Spinal cord (tissue), 10 donors: Measurements from ENCODE around the gene KCNB1. TPM values are rescaled to one million over a fixed set of nuclear protein-coding genes. Genes with fewer than 3 reads are reported as not detected.

Source experiments
- DNase-seq, 6 donors: peaks; one replicate each; pipeline versions ENCODE4 v3.0.0 to v3.0.0-alpha.2; 2013 to 2015; ENCODE audit warnings: low spot score in 6 of 6, low read depth in 4 of 6
- H3K27ac ChIP-seq: one replicate; pipeline ENCODE4 v1.5.1; 2013; ENCODE audit warnings: low read depth, low read length, control low read depth
- H3K27me3 ChIP-seq: one replicate; pipeline ENCODE4 v1.6.1; 2013; ENCODE audit warnings: low read length; ENCODE audit not compliant: control insufficient read depth, insufficient read depth
- H3K36me3 ChIP-seq: one replicate; pipeline ENCODE4 v1.6.1; 2013; ENCODE audit warnings: low read length; ENCODE audit not compliant: control insufficient read depth, insufficient read depth
- H3K4me1 ChIP-seq: one replicate; pipeline ENCODE4 v1.6.1; 2013; ENCODE audit warnings: low read length; ENCODE audit not compliant: control insufficient read depth, insufficient read depth
- H3K4me3 ChIP-seq: one replicate; pipeline ENCODE4 v1.5.1; 2013; ENCODE audit warnings: low read depth, low read length, control low read depth
- H3K9me3 ChIP-seq: one replicate; pipeline ENCODE4 v1.6.1; 2013; ENCODE audit warnings: low read length; ENCODE audit not compliant: control insufficient read depth, insufficient read depth
- WGBS: methylation state at CpG from one replicate; pipeline ENCODE4 v1.1.5; 2013; ENCODE audit warnings: missing lambda C conversion rate; ENCODE audit not compliant: insufficient coverage; 5-methylcytosine and 5-hydroxymethylcytosine counted together
- long read RNA-seq, 4 donors: transcript quantifications; one replicate each; lab custom pipeline, GENCODE V29; 2026
- polyA plus RNA-seq, 2 donors: library from polyadenylated mRNA; unstranded; fragments of 120-200 nt; gene quantifications; one replicate each; pipeline ENCODE4 v1.2.1, GENCODE V29; 2013; ENCODE audit not compliant: insufficient read length in 2 of 2
- total RNA-seq, 2 donors: library from RNA; depleted of rRNA in 1 of 2; stranded (reverse); fragments of 120-200 nt in 1 of 2; fragments of >200 nt in 1 of 2; gene quantifications; one replicate each; pipeline versions ENCODE4 v1.2.3 to v1.2.4, GENCODE V29; 2013 to 2014
- donor health status: healthy.

Gene KCNB1
- total RNA-seq = 10 to 100 TPM in 1 of 2 donors, 1 to 10 TPM in 1; 8.0 to 46.7 TPM
- polyA plus RNA-seq = 10 to 100 TPM; 13.2 to 17.1 TPM
- long read RNA-seq, donor 1, full-length matches to known transcripts = 2 of 2 reads
- long read RNA-seq, donor 1, partial matches to known transcripts = 0 of 2 reads
- long read RNA-seq, donor 1, other reads (novel, unspliced or antisense) = 0 of 2 reads
- long read RNA-seq, donor 2, full-length matches to known transcripts = 1 of 1 reads
- long read RNA-seq, donor 2, partial matches to known transcripts = 0 of 1 reads
- long read RNA-seq, donor 2, other reads (novel, unspliced or antisense) = 0 of 1 reads
- long read RNA-seq, donor 3, partial matches to known transcripts = 0 of 1 reads
- long read RNA-seq, donor 3, other reads (novel, unspliced or antisense) = 0 of 1 reads
- long read RNA-seq, donor 4 = 0 reads

DNA sequence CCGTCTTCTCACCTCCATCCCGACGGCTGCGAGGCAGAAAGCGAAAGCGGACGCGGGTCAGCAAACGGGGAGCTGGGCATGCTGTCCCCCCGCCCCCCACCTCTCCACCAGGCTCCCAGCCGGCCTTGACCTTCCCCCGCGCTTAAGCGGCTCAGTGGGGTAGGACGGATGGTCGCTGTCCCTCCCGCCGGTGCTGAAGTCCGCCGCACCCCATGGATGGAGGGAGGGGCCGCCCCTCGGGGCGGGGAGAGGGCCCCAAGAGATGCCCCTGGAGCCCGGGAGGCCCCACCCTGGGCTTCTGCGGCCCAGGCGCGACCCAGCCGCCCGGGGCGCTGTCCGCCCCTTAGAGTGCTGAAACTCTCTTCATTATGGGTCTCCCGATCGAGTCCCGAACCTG, at the start of gene KCNB1:
KCNB1 (minus strand) TSS at position 48 of the 397 bp plus-strand sequence. CDS start 188 bp downstream, outside the sequence.
- DNase-seq = peak in 1 of 6 donors; percentile 73
- Histone ChIP-seq H3K4me3 (peak within 1 kb of the TSS; percentile 43), H3K9me3 (no peaks in the 10 kb centered on the region), H3K27ac (no peak within 1 kb of the TSS), H3K27me3 (peaks cover 4% of the 10 kb centered on the region), H3K36me3 (peaks cover 15% of the 10 kb centered on the region), H3K4me1 (peaks cover 32% of the 10 kb centered on the region)
- WGBS = under 1% methylated on average over 31 of the region's 34 CpGs

DNA sequence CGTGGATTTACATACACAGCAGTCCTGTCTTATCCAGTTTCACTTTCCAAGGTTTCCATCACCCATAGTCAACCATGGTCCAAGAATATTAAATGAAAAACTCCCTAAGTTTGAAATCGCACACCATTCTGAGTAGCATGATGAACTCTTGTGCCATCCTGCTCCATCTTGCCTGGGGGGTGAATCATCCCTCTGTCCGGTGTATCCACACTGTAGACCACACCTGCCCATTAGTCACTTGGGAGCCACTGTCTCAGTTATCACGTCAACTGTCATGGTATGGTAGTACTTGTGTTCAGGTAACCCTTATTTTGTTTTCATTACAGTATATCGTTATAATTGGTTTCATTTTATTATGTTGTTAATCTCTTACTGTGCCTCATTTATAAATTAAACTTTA, 47.0 kb upstream of the KCNB1 start:
- Histone ChIP-seq H3K27me3 (no peaks in the 10 kb centered on the region), H3K9me3 (no peaks in the 10 kb centered on the region), H3K4me1 (no peaks in the 10 kb centered on the region), H3K36me3 (peaks cover 4% of the 10 kb centered on the region), H3K4me3 (no peak overlapping the region), H3K27ac (no peak overlapping the region)
- WGBS = 94% methylated on average over 2 of the region's 5 CpGs
- no peak for DNase-seq

DNA sequence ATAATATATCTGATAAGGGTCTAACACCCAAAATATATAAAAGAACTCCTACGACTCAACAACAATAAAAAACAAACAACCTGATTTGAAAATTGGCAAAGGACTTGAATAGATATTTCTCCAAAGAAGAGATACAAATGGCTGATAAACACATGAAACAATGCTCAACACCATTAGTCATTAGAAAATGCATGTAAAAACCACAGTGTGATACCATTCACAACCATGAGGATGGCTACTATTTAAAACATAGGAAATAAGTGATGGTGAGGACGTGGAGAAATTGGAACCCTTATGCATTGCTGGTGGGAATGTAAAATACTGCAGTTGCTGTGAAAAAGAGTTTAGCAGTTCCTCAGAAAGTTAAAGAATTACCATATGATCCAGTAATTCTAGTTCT, 44.1 kb upstream of the KCNB1 start:
- peaks cover 12% of the 10 kb centered on the region for H3K36me3 ChIP-seq
- H3K27ac ChIP-seq = no peak overlapping the region
- H3K4me3 ChIP-seq = no peak overlapping the region
- no peaks in the 10 kb centered on the region for H3K9me3 ChIP-seq
- DNase-seq = no peak
- no CpG with 5 or more reads among the region's 2 CpGs for WGBS
- H3K4me1 ChIP-seq = no peaks in the 10 kb centered on the region
- H3K27me3 ChIP-seq = no peaks in the 10 kb centered on the region

DNA sequence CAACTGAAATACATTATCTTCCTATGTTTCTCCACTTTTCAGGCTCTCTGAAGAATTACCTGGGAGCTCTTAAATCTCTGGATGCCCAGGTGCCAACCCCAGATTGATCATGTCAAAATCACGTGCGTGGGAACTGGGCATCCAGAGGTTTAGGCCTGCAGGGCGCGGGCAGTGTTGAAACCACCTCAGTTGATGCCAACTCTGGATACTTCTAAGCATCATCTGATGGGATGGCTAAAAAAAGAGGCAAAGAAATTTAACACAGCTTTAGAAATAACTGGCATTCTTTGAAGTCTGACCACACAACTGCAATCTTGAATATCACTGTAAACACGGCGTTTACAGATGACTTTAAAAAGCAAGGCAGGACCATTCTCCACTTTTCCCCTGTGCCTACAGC, 43.6 kb upstream of the KCNB1 start:
- 96% methylated on average over 4 of the region's 6 CpGs for WGBS
- peaks cover 12% of the 10 kb centered on the region for H3K36me3 ChIP-seq
- H3K4me1 ChIP-seq = no peaks in the 10 kb centered on the region
- no peaks in the 10 kb centered on the region for H3K27me3 ChIP-seq
- no peaks in the 10 kb centered on the region for H3K9me3 ChIP-seq
- no peak for DNase-seq
- H3K4me3 ChIP-seq = no peak overlapping the region
- no peak overlapping the region for H3K27ac ChIP-seq

DNA sequence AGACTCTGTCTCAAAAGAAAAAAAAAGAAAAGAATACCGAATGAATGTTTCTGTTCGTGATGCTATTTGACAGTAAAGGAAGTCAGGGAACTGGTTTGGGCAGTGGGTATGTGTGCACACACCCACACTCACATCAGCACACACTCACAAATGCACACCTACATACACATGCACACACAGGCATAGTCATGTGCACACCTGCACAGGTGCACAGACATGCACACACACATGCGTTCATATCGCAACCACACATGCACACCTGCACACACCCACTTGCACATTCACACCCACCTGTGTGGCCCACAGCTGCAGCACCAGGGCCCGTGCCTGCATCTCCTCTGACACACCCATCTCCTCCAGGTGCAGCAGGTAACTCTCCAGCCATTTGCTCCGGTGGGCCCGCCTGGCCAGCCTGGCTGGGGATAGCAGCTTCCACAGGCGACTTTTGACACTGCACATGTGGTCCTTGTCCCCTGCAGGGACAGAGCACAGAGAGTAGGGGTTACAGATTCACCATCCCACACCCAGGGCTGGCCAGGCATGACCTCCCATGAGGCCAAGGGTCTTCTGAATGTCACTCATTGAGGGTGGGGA, 41.4 kb upstream of the KCNB1 start:
- no peaks in the 10 kb centered on the region for H3K9me3 ChIP-seq
- peaks cover 19% of the 10 kb centered on the region for H3K36me3 ChIP-seq
- no peak overlapping the region for H3K27ac ChIP-seq
- WGBS = 100% methylated on average over 4 of the region's 8 CpGs
- H3K27me3 ChIP-seq = no peaks in the 10 kb centered on the region
- H3K4me3 ChIP-seq = no peak overlapping the region
- no peaks in the 10 kb centered on the region for H3K4me1 ChIP-seq
- no peak for DNase-seq

DNA sequence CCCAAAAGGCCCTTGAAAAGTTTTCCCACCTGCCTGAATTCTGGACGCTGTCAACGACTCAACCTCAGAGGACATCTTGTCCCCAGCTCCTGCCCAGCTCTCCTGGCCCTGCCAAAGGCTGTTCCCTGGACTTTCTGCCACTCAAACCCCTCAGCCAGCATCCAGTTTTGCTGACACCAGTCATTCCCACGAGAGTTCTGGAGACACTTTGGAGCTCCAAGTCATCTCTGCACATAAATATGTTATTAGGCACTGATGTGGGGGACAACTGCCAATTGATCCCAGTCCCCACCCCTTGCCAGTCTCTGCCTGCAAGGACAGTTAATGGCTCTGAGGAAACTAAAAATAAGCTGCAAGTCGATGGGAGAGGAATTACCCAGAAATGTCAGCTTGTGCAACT, 38.9 kb upstream of the KCNB1 start:
- Histone ChIP-seq H3K27me3 (no peaks in the 10 kb centered on the region), H3K4me1 (no peaks in the 10 kb centered on the region), H3K4me3 (no peak overlapping the region), H3K27ac (no peak overlapping the region), H3K36me3 (peaks cover 25% of the 10 kb centered on the region), H3K9me3 (no peaks in the 10 kb centered on the region)
- WGBS = 92% methylated on average over 3 of the region's 4 CpGs
- DNase-seq = no peak

DNA sequence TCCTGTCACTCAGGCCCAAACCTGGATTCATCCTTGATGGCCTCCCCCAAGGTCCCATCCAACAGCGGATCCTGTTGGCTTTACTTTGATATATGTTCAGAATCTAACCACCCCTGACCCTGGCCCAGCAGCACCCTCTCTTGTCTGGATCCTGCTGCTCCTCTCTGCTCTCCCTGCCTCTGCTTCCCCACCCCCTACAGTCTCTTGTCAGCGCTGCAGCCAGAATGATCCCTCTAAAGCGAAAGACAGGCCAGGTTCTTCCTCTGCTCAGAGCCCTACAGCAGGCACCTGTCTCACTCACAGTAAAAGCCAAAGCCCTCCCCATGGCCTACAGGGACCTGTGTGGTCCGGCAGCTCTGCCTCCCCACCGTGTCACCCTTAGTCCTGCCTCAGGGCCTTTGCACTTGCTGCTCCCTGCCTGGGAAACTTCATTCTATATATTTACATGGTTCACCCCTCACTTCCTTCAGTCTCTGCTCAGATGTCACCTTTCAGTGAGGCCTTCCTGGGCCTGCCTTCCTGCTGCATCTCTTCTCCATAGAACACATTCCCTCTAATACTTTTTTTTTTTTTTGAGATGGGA, 37.4 kb upstream of the KCNB1 start:
- Histone ChIP-seq H3K4me1 (no peaks in the 10 kb centered on the region), H3K9me3 (no peaks in the 10 kb centered on the region), H3K27me3 (no peaks in the 10 kb centered on the region), H3K27ac (no peak overlapping the region), H3K36me3 (peaks cover 21% of the 10 kb centered on the region), H3K4me3 (no peak overlapping the region)
- DNase-seq = no peak
- WGBS = 85% methylated on average over 5 of the region's 5 CpGs

DNA sequence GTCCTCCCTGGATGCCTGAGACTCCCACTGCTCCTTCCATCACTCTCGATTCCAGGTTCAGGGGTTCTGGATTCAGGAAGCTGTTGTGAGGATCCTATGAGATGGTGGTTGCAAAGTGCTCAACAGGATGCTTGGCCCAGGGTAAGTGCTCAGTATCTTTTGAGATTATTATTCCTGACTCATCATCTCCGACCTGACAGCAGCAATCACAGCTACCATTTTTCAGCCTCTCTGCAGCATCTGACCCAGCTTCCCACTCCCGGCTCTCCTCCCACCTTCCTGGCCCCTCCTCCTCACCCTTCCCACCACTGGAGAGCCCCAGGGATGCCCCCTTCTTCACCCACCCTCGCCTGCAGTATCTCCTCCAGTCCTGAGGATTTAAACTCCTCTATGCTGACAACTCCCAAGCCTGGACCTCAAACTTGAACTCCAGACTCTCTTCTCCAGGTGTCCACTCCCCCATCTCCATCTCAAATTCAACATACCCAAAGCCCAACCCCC, 36.8 kb upstream of the KCNB1 start:
- Histone ChIP-seq H3K4me1 (no peaks in the 10 kb centered on the region), H3K27ac (no peak overlapping the region), H3K9me3 (no peaks in the 10 kb centered on the region), H3K27me3 (no peaks in the 10 kb centered on the region), H3K36me3 (peaks cover 21% of the 10 kb centered on the region), H3K4me3 (no peak overlapping the region)
- 74% methylated on average over 3 of the region's 4 CpGs for WGBS
- DNase-seq = no peak

DNA sequence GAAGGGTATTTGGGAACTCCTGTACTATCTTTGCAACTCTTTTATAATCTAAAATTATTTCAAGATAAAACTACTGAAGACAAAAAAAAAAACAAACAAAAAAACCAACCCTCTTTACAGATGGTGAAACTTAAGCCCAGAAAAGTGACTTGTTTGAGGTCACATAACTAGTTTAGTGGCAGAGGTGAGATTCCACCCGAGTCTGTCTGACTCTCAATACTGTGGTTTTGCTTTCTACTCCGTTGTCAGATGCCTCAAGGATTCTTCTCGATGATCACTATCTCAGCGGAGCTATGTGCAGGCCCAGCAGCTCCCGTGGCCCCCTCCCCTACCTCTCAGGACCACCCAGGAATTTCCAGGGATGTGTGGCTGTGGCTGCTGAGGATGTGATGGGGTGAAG, 36.1 kb upstream of the KCNB1 start:
- WGBS = 91% methylated on average over 4 of the region's 5 CpGs
- no peak overlapping the region for H3K4me3 ChIP-seq

More for the DNA sequence above, 36.1 kb upstream of the KCNB1 start:
- Histone ChIP-seq H3K27ac (no peak overlapping the region), H3K27me3 (no peaks in the 10 kb centered on the region), H3K36me3 (peaks cover 15% of the 10 kb centered on the region), H3K9me3 (no peaks in the 10 kb centered on the region), H3K4me1 (no peaks in the 10 kb centered on the region)
- DNase-seq = no peak
